Hepatocyte (in vitro differentiated cells): Measurements from ENCODE around the gene PRDM16. TPM values are rescaled to one million over a fixed set of nuclear protein-coding genes. Genes with fewer than 3 reads are reported as not detected.

Source experiments
- DNase-seq: peaks from one replicate; pipeline ENCODE4 v3.0.0-alpha.2; 2016; ENCODE audit warnings: low spot score
- H2AFZ ChIP-seq: fragments of 200-600 bp; sonication (generic); 2 replicates; pipeline ENCODE4 v1.6.0; 2016; ENCODE audit warnings: antibody characterized with exemption, mild to moderate bottlenecking
- H3K27ac ChIP-seq: fragments of 200-600 bp; sonication (generic); 2 replicates; pipeline ENCODE4 v1.5.1; 2016; ENCODE audit warnings: mild to moderate bottlenecking
- H3K27me3 ChIP-seq: fragments of 200-600 bp; sonication (generic); 2 replicates; pipeline ENCODE4 v1.6.1; 2016
- H3K36me3 ChIP-seq: fragments of 200-600 bp; sonication (generic); replicated peaks from 2 replicates; pipeline ENCODE4 v1.5.1; 2016; ENCODE audit warnings: low read depth; ENCODE audit not compliant: insufficient read depth
- H3K4me1 ChIP-seq: fragments of 200-600 bp; sonication (generic); 2 replicates; pipeline ENCODE4 v1.5.1; 2016; ENCODE audit warnings: mild to moderate bottlenecking, moderate library complexity; ENCODE audit not compliant: insufficient read depth
- H3K4me2 ChIP-seq: fragments of 200-600 bp; sonication (generic); 2 replicates; pipeline ENCODE4 v1.6.0; 2016
- H3K4me3 ChIP-seq: fragments of 200-600 bp; sonication (generic); 2 replicates; pipeline ENCODE4 v1.5.1; 2016; ENCODE audit warnings: mild to moderate bottlenecking
- H3K79me2 ChIP-seq: fragments of 200-600 bp; sonication (generic); 2 replicates; pipeline ENCODE4 v1.6.0; 2017; ENCODE audit warnings: mild to moderate bottlenecking
- H3K9me2 ChIP-seq: fragments of 200-600 bp; sonication (generic); replicated peaks from 2 replicates; pipeline ENCODE4 v1.6.0; 2017; ENCODE audit warnings: mild to moderate bottlenecking; ENCODE audit not compliant: insufficient read depth
- H3K9me3 ChIP-seq: fragments of 200-600 bp; sonication (generic); 2 replicates; pipeline ENCODE4 v1.5.1; 2016; ENCODE audit warnings: low read depth, mild to moderate bottlenecking
- H4K20me1 ChIP-seq: fragments of 200-600 bp; sonication (generic); 2 replicates; pipeline ENCODE4 v1.6.0; 2016; ENCODE audit warnings: mild to moderate bottlenecking; ENCODE audit not compliant: insufficient read depth, poor library complexity, severe bottlenecking
- CTCF ChIP-seq: fragments of 200-600 bp; sonication (generic); IDR thresholded peaks from 2 replicates; pipeline ENCODE4 v1.5.1; 2016; ENCODE audit warnings: antibody characterized with exemption, mild to moderate bottlenecking; ENCODE audit not compliant: poor library complexity
- EZH2 ChIP-seq: fragments of 200-600 bp; sonication (generic); IDR thresholded peaks from 2 replicates; pipeline ENCODE4 v1.6.1; 2016; ENCODE audit warnings: antibody characterized with exemption, mild to moderate bottlenecking, borderline replicate concordance
- EZH2phosphoT487 ChIP-seq: fragments of 200-600 bp; sonication (generic); IDR thresholded peaks from one replicate; pipeline ENCODE4 v1.6.1; 2018; ENCODE audit warnings: antibody characterized with exemption, mild to moderate bottlenecking, low read depth, moderate library complexity; ENCODE audit not compliant: unreplicated experiment, severe bottlenecking
- WGBS: methylation state at CpG from one replicate; pipeline ENCODE4 v1.1.6; 2016; ENCODE audit warnings: low lambda C conversion rate; ENCODE audit errors: missing lambda C conversion rate; 5-methylcytosine and 5-hydroxymethylcytosine counted together
- microRNA-seq: library from miRNA; unstranded; fragments of <30 nt; microRNA quantifications from one replicate; pipeline ENCODE4, GENCODE V29; 2017
- polyA plus RNA-seq: library from polyadenylated mRNA; unstranded; fragments of >200 nt; fragmentation: Nextera tagmentation; extraction: Ambion mirVana; gene quantifications from 2 replicates; pipeline ENCODE4 v1.2.1, GENCODE V29; 2016
- total RNA-seq: library from RNA; depleted of rRNA; stranded (reverse); fragments of >200 nt; gene quantifications from 2 replicates; pipeline ENCODE4 v1.2.3, GENCODE V29; 2014

Gene PRDM16
- total and polyA plus RNA-seq, 2 experiments from 2014 or later: 8.1 to 9.9 TPM

DNA sequence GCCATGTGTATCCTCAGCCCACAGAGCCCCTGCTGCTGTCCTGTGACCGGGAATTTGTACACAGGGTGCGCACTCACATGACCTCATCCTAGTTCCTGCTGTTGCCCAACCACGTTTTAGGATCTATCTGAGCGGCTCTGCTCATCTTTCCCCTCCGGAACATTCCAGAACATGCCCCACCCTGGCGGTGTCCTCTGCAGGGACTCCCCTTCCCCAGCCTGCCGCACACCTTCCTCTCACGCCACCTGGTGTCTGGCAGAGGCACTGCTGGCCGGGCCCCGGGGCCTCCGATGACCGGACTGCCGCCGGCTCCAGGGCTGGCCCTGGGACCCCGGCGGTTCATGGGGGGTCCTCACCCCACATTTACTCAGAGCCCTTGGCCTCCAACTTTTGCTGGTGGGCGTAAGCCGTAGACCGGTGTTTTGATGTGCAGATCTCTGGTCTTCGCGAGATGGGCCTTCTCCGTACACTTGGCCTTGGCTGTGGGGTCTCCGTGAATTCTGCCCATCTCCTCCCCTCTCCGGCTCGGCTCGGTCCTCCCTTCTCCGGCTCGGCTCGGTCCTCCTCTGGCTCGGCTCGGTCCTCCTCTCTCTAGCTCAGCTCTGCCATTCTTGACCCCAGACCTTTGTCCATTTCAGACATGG lies 414.9 kb downstream of the PRDM16 start:
- DNase-seq: peak; percentile 68
- Histone ChIP-seq H3K79me2 (no peaks in the 10 kb centered on the region), H3K27me3 (no peaks in the 10 kb centered on the region), H2AFZ (no peak overlapping the region), H3K27ac (no peak overlapping the region), H3K4me2 (no peak overlapping the region), H3K9me3 (no peaks in the 10 kb centered on the region), H4K20me1 (no peaks in the 10 kb centered on the region), H3K4me1 (no peaks in the 10 kb centered on the region), H3K4me3 (no peak overlapping the region), H3K36me3 (no peaks in the 10 kb centered on the region), H3K9me2 (no peaks in the 10 kb centered on the region)
- 68% methylated on average over 24 of the region's 31 CpGs for WGBS
- TF ChIP-seq EZH2phosphoT487 (no peak), CTCF (peak; percentile 67)

DNA sequence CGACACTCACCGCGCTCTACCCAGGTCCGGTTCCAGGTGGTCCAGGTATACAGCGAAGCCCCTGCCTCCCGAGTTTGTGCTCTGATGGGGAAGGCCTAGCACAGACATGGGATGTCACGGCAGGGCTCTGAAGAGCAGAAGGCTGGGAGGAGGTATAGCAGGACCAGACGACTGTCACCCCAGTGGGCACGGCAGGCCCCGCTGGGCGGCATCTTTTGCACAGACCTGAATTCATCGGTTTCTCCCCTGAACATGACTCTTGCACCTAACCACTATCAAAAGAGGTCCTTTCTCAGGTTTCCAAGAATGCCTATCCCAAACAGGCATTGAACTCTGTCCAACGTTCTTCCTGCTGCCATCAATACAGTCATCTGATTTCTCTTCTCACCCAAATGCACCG lies 416.0 kb downstream of the PRDM16 start:
- 95% methylated on average over 14 of the region's 14 CpGs for WGBS
- H3K79me2 ChIP-seq: no peaks in the 10 kb centered on the region

More for the DNA sequence above, 416.0 kb downstream of the PRDM16 start:
- no peak for DNase-seq
- no peak for TF ChIP-seq EZH2phosphoT487
- TF ChIP-seq CTCF: no peak
- no peak for TF ChIP-seq EZH2
- Histone ChIP-seq H2AFZ (no peak overlapping the region), H4K20me1 (no peaks in the 10 kb centered on the region), H3K9me3 (no peaks in the 10 kb centered on the region), H3K27me3 (no peaks in the 10 kb centered on the region), H3K36me3 (no peaks in the 10 kb centered on the region), H3K4me1 (no peaks in the 10 kb centered on the region), H3K4me3 (no peak overlapping the region), H3K4me2 (no peak overlapping the region), H3K9me2 (no peaks in the 10 kb centered on the region), H3K27ac (no peak overlapping the region)

Small RNAs within 50 kb of the gene (microRNA-seq; reads per million reads assigned to microRNA genes)
- not detected for gene MIR4251

Other genes starting within 250 kb of the PRDM16 start
- gene ACTRT2, start 47.7 kb upstream of the PRDM16 start, total RNA-seq: not detected in 2 replicates
- gene ACTRT2, start 47.7 kb upstream of the PRDM16 start, polyA plus RNA-seq: not detected in 2 replicates